CD4-positive, alpha-beta T cell treated with Interleukin-17A for 4 hours (primary cell): ENCODE measurements around the gene BAG5.

Experiments
- DNase-seq: peaks from one replicate; pipeline ENCODE4 v3.0.0-alpha.2; 2020; ENCODE audit warnings: mixed read lengths

Gene BAG5

DNA sequence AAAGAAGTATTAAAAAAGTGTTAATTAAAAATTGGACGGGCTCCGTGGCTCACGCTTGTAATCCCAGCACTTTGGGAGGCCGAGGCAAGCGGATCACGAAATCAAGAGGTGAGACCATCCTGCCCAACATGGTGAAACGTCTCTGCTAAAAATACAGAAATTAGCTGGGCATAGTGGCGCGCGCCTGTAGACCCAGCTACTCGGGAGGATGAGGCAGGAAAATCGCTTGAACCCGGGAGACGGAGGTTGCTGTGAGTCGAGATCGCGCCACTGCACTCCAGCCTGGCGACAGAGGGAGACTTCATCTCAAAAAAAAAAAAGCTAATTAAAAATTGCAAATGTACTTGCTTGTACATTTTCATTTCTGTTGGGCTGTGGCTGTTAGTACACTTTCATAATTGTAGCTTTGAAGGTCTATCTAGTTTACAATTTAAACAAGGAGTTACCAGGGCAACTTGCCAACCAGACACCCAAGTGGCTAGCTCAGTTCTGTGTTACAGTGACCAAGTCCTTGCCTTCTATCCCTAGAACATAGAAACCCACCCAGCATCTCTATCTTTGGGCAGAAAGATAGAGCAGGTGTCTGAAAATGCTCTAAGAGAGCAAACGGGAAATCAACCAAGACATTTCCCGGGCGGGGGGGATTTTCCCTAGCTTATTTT lies 1.5 kb upstream of the BAG5 start:
- DNase-seq: no peak

DNA sequence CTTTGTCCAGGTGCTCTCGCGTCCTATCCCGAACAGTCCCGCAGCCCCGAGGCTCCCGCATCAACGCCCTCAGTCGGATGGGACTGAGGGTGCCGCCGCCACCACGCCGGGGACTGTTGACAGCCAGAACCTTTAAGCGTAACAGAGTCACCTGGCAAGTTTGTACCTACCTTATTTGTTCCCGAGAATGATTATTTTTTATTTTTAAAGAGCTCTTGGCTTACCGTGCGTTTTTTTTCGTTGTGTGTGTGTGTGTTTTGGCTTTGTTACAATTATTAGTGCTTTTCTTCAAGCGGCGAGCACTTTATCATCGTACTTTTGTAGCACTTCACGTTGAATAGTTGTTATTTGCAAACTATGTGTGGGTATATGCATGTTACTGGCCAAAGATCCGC lies 766 bp upstream of the BAG5 start:
- DNase-seq: no peak

DNA sequence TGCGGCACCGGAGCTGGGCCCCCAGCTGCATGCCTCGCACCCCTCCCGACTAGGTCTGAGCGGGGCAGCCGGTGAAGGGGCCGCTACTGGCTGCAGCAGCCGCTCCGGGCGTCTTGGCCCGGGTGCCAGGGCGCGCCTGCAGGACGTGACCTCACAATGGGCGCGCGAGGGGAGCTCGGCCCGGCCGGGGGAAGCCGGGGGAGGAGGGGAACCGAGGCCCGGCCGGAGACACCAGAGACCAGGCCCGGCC lies 353 bp downstream of the BAG5 start:
- no peak for DNase-seq

- DNase-seq: peak; percentile 23
Measured at GRCh38 chr14:103561381-103562178, 877 bp downstream of the BAG5 start.

DNA sequence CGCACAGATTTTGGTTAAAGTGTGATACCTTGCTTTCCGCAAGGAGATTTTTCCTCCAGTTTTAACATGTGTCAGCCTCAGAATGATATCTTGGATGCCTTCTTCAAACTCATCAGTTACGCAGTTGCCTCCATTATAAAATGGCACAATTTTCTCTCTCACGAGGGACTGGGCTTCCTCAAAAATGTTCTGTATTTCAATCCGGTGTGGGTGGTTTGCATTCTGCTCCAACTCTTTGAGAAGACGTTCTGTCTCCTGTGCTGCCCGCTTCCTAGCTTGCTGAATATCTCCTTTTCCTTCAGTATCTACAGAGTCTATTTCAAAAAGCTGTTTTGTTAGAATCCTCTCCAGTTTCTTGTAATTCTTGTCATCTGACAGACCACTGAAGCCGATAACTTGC lies 1.8 kb downstream of the BAG5 start:
- no peak for DNase-seq

DNA sequence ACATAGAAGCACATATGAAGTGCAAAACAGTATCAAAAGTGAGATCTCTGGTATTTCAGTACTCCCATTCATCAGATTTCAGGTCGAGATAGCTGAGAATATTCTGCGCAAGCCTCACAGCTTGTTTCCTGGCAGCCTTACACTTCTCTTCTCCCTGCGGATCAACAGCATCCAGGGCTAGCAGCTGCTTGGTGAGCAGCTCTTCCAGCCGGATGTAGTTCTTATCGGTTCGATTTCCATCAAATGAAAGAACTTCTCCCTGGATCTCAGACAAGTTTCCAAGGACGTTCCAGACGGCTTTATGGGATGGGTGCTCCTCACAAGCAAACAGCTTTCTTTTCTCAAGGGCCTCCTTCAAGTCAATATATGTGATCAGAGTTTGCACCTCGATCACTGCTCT lies 2.7 kb downstream of the BAG5 start:
- DNase-seq: no peak

DNA sequence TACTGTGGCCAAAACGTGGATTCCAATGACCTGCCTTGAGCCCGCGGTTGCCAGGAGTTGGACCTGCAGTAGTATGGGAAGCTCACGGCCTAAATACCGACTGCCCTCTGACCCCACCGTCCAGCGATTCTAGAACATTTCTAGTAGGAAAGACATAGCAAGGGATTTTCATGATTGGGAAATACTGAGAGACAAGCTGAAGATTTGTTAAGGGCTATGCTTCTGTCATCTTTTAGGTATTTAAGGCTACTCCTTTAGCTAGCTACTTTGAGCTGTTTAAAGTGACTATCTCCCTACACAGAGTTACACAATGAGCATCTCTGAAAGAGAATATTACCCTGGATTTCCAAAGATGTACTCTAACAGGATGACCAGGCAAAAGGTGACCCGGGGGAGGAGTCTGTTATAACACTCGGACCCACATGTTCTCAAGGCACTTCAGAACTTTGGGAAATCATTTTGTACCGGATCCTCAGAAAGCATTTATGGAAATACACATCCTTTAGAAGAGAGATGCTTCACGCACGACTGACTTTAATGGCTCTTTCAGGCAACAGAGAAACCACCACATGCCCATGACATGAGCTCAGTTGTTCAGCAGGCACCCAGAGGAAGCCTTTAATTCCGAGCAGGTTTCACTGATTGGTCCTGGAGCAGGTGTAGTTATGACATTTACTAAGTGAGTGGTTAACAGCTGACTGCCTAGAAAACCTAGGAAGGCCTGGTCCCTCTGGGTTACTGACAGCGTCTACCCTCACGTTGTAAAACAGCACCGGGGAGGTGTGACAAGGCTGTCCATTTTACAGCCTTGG lies 4.2 kb downstream of the BAG5 start:
- DNase-seq: no peak

DNA sequence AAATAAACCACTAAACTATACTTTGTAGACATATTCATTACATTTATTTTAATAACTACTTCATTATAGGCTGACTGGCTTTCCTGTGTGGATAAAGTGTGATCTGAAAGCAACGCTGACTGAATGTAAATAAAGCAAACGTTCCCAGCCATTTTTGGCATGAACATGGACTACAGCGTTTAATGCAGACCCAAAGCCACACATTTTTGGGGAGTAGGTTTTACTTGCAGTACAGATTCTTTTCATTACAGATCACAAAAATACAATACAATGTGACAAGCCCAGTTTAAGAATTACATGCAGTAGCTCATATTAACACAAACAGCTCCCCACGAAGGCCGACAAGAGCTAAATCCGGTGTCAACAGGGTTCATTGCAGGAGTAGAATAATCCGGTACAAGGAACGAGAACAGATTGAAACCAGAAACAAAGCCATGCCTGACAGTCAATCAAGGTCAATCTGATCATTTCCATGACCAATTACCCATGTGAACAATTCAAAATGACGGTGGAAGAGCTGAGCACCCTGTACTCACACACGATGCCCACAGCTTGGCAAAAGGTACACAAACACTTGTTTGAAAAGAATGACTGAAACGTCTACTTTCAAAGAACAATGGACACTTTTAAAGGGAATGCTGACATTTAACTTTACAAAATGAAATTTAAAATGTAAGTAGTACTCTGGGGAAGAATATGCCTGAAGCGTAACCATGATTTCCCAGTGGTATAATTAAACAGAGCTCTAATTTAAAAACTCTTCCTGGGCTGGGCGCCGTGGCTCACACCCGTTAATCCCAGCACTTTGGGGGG lies 5.3 kb downstream of the BAG5 start:
- no peak for DNase-seq

- no peak for DNase-seq
Measured at GRCh38 chr14:103555559-103556337, 6.7 kb downstream of the BAG5 start.

DNA sequence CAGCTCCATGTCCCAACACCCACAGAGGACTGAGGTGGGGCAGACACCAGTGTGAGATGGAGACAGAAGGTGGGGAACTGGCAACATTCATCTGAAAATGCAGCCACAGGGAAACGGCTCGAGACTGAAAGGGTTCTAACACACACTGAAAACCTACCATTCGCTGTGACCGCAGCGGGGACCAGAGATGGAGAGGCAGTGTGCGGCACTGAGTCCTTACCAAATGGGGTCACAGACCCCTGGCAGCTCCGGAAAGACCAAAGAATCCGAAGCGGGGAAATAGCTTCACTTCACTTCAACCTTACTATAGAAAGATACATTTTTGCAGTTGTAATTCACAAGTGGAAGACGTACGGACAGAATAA lies 9.6 kb downstream of the BAG5 start:
- DNase-seq: no peak

GRCh38 chr14:103552011-103552845 lies 10.2 kb downstream of the BAG5 start:
- no peak for DNase-seq

GRCh38 chr14:103551338-103551762 lies 11.1 kb downstream of the BAG5 start:
- DNase-seq: no peak

- DNase-seq: no peak
Measured at GRCh38 chr14:103550451-103551337, 11.8 kb downstream of the BAG5 start.

- DNase-seq: no peak
Measured at GRCh38 chr14:103549361-103550311, 12.8 kb downstream of the BAG5 start.

- no peak for DNase-seq
Measured at GRCh38 chr14:103548463-103549351, 13.8 kb downstream of the BAG5 start.

DNA sequence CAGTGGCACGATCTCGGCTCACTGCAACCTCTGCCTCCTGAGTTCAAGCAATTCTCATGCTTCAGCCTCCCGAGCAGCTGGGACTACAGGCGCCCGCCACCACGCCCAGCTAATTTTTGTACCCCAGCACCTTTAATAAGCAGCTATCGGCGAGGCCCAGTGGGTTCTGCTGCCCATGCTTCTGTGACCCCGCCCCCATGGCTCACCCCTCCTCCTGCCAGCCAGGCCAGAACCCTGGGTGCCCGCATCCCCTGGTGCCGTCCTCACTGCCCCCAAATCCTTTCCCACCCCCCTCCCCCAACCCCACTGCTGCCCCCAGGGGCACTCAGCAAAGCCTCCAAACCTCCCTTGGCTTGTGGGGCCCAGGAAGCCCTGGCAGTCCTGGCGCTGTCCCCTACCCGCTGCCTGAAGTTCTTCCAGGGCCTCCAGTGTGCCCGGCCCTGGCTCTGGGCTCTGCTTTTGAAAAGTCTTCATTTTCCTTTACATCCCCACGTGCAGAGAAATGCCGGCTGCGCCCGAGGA lies 14.5 kb downstream of the BAG5 start:
- no peak for DNase-seq

DNA sequence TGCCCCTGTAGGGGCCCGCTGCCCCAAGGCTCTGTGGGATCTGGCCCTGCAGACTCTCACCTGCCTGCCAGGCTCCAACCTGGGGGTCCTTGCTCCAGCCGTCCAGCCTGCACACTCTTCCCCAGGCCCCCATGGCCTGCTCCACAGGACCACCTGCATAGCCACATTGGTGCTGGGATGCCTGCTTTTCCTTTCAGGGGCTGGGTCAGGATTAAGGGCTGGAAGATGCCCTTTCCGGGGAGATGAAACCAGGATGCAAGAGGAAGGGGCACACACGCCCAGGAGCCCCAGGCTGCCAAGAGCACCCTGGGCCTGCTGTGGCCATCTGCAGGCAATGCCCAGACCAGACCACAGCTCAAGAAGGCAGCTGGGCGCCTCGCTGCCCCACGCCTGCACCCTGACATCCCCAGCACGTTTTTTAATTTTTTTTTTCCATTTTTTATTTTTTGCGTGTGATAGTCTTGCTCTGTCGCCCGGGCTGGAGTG lies 15.0 kb downstream of the BAG5 start:
- no peak for DNase-seq
